ENCODE results near the gene ABCD3.
"Not testable (repeated sequence)": the region's sequence is repeated elsewhere in the genome, so short reads cannot be mapped to it uniquely, and the experiment has no call there.

ABCD3 gene

DNA sequence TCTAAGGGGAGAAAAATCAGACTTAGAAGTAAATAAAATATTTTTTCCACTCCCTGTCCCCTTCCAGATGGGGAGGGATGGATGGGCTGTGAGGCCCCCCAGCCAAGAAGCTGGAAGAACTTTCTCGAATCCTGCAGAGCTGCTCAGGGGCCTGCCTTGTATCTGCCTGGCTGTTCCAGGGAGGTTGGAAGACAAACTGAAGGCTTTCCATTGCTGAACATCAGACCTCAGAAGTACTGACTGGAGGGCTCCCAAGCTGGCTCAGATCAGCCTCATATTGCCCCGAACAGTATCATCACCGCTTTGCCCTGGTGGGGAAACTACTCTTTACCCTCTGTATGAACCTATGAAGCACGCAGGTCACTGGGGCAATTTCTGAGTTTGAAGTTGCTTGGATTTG, 135.7 kb downstream of the ABCD3 start:
- no peak for DNase-seq

DNA sequence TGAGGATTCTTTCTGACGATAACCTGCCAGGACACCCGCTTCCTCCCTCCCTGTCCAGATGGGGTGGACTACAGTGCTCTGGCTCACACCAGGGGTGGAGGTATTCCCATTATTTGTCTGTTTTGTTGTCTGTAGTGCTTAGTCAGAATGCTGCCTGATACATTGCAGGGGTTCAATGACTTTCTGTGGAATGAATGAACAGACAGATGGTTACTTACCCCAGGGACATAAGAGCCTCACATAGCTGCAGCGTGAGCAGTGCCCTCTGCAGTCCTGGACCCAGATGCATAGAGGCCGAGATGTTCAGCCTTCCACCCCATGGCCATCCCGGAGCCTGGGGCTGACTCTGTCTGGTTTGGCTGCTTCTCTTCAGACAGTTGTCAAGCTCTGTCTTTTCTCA, 136.4 kb downstream of the ABCD3 start:
- no peak for DNase-seq

DNA sequence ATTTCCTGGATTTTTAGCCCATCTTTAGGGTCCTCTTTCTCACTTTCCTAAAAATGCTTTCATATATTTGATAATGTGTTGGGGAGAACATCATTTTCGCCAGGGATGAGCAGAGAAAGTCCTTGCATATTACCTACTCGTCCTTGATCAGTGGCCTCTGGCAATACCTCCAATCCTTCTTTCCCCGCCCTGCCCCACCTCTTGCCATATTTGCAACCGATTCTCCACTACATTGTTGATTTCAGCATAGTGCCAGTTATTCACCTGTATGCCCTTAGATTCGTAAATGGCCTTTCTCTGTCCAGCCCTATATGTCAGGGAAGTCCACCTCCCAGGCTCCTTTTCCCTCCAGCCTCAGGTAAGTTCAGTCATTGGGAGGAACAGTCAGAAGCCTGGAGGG, 136.9 kb downstream of the ABCD3 start:
- no peak for DNase-seq

GRCh38 chr1:94559921-94560320, 141.7 kb downstream of the ABCD3 start:
- no peak for DNase-seq

GRCh38 chr1:94560333-94560732, 142.1 kb downstream of the ABCD3 start:
- no peak for DNase-seq

- no peak for DNase-seq
Measured at GRCh38 chr1:94562519-94563260, 144.5 kb downstream of the ABCD3 start.

DNA sequence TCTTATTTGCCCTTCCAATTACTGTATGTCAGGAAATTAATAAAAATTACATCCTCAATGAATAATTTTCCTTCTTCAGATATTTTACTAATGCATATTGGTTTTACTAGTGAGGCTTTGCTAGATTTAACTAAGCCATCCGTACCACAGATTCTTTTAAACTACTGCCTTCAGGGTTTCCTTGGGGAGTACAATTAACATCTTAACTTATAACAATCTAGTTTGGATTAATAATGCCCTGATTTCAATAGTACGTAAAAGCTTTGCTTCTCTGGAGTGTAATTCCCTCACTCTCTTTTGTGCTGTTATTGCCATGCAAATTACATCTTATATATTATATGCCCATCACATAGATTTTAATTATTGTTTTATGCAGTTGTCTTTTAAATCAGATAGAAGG, 147.7 kb downstream of the ABCD3 start:
- DNase-seq, result no peak

DNA sequence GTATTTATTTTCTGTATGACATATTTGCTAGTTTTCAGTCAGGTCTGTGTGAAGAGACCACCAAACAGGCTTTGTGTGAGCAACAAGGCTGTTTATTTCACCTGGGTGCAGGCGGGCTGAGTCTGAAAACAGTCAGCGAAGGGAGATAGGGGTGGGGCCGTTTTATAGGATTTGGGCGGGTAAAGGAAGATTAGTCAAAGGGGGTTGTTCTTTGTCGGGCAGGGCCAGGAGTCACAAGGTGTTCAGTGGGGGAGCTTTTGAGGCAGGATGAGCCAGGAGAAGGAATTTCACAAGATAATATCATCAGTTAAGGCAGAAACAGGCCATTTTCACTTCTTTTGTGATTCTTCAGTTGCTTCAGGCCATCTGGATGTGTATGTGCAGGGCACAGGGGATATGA, 148.2 kb downstream of the ABCD3 start:
- not testable (repeated sequence) for DNase-seq

GRCh38 chr1:94567975-94568607, 149.9 kb downstream of the ABCD3 start:
- DNase-seq, result not testable (repeated sequence)

Measured in stimulated activated CD4-positive, alpha-beta T cell treated with anti-CD3 and anti-CD28 coated beads, Interleukin-4, amount 100 ng/mL, for 1 hour (primary cell).